HG02973 (cell line): ENCODE data around the gene RSAD1.

Source experiments
- ATAC-seq: cut with Tn5 transposase; IDR thresholded peaks from one replicate; pipeline ENCODE4 v1.9.1; 2021; ENCODE audit warnings: moderate library complexity; ENCODE audit not compliant: unreplicated experiment

The RSAD1 gene

GRCh38 chr17:50517011-50517410, 38.4 kb downstream of the RSAD1 start:
- no peak for ATAC-seq

DNA sequence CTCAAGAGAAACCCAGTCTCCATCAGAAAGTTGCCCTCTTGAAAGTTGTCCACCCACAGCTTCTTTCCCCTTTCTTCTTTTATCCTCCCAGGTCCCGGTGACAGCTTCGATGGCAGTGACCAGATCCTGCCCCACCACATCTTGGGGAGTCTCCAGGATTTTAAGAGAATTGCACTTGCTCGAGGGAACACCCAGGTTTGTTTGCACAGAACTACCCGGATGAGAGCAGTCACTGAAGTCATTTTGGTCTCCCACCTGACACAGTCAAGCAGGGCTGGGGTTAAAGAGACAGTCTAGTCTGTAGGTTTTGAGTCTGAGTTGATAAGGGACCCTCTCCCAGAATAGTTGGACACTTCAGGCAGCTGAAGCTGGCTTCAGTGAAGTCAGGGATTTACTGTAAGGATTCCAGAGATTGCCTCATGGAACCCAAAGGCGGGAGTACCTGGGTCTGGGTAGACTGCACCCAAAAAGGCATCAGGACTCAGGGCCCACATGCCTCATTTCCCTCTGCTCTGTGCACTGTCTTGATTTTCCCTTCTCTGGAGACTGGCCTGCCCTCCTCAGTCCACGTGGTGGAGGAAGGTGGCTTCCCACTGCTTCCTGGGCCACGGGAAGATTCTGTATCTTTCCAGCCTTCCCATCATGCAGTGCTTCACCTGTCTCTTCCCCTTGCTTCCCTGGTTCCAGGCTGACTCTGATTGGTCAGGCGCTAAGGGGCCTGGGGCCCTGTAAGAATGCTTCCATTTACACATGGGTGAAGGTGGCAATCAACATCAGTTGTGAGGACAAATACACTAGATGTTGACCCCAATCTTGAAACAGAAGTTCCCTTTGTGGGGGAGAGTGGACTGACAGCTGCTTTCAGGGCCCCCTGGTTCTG, 39.1 kb downstream of the RSAD1 start:
- ATAC-seq = no peak

DNA sequence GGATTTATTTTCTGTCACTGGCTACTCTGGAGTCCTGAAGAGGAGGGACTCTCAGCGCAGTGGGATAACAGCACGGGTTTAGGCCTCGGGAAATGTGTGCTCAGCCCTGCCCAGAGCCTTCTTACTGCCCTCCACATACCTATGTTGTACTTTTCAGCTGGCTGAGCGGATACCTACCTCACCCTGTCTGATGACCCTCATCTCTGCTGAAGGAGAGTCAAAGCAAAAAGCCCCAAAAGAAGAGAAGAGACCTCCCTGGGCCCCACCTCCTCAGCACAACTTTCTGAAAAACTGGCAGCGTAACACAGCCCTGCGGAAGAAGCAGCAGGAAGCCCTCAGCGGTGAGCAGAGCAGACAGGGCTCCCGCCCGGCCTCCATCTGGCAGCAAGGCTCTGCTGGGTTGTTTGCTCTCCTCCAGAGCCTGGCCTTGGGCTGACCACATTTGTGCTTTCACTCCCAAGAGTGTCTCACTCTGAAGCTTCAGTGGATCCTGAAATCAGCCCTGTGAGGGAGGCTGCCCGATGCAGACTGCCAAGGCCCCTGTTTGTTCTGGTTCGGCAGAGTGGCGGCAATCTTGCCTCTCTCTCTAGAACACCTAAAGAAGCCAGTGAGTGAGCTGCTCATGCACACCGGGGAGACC, 39.8 kb downstream of the RSAD1 start:
- no peak for ATAC-seq

GRCh38 chr17:50519141-50519834, 40.6 kb downstream of the RSAD1 start:
- ATAC-seq = no peak

DNA sequence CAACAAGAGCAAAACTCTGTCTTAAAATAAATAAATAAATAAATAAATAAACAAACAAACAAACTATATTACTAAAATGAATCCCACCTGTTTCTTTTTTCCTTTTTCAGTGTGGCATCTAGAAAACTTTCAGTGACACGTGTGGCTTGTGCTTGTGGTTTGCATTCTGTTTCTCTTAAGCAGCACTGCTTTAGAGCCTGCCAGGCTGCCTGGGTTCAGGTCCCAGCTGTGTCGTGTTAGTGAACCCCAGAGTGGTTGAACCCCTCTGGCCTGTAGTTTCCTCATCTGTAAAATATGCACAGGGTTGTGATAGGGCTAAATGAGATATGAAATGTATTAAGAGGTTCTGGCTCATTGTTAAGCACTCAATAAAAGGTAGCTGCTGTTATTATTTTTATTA, 41.8 kb downstream of the RSAD1 start:
- ATAC-seq = no peak

DNA sequence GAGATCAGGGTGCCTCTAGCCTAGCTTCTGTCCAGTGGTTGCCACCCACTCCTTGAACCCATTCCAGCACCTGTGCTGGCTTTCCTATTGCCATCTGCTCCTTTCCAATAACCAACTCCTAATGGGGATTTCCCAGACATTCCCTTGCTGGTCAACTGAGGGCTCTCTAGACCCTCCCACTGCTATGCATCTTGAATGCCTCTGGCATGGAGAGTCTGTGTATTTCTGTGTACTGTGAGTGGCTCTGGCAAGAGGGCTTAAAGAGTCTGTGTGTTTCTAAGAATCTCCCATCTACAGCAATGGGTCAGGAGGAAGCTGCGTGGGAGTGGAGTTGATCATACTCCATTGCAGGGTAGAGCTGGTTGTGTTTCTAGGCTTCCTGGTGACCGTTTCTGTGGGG, 42.9 kb downstream of the RSAD1 start:
- no peak for ATAC-seq

DNA sequence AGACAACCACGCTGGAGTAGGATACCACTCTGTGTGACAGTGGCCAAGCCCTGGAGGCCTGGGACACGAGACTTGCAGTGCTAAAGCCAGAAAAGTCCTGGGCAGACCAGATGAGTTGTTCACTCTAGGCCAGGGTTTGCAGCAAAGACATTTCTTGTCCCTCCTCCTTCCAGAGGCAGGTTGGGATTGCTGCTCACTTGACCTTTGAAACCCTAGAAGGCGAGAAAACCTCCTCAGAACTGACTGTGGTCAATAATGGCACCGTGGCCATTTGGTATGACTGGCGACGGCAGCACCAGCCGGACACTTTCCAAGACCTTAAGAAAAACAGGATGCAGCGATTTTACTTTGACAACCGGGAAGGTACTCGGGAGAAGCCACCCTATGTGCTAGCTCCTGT, 44.1 kb downstream of the RSAD1 start:
- no peak for ATAC-seq

- no peak for ATAC-seq
Observed at GRCh38 chr17:50523208-50523607, 44.5 kb downstream of the RSAD1 start.

DNA sequence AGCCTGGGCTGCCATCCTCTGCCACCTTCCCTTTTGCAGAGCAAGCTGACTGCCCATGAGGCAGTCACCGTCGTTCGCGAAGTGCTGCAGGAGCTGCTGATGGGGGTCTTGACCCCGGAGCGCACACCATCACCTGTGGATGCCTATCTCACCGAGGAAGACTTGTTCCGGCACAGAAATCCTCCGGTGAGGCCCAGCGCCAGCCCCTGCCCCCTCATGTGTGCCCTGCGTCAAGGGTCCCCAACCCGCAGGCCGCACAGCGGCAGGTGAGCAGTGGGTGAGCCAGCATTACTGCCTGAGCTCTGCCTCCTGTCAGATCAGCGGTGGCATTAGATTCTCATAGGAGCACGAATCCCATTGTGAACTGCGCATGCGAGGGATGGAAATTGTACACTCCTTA, 46.2 kb downstream of the RSAD1 start:
- no peak for ATAC-seq

- ATAC-seq = no peak
Observed at GRCh38 chr17:50527155-50527762, 48.6 kb downstream of the RSAD1 start.

DNA sequence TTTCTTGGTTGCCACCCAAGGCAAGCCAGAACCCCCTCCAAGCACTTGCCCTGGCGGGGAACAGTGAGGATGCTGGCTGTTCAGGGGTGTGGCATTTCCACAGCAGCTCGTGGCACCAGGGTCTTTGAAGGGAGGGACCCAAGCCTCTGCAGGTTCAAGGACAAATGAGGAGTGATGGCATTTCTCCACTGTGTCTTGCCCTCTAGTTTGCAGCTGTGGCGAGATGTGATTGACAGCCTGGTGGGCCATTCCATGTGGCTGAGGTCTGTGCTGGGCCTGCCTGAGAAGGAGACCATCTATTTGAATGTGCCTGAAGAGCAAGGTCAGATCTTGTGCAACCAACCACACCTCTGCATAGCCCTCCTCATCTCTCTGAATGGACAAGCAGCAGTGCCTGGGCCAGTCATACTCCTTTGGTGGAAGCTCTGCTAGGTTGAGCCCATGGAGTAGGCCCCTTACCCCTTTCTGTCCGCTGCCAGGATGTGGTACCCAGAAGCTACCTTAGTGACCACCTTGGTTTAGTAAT, 49.4 kb downstream of the RSAD1 start:
- ATAC-seq = no peak

GRCh38 chr17:50529849-50530248, 51.2 kb downstream of the RSAD1 start:
- no peak for ATAC-seq

- ATAC-seq = no peak
Observed at GRCh38 chr17:50531428-50532025, 52.9 kb downstream of the RSAD1 start.

DNA sequence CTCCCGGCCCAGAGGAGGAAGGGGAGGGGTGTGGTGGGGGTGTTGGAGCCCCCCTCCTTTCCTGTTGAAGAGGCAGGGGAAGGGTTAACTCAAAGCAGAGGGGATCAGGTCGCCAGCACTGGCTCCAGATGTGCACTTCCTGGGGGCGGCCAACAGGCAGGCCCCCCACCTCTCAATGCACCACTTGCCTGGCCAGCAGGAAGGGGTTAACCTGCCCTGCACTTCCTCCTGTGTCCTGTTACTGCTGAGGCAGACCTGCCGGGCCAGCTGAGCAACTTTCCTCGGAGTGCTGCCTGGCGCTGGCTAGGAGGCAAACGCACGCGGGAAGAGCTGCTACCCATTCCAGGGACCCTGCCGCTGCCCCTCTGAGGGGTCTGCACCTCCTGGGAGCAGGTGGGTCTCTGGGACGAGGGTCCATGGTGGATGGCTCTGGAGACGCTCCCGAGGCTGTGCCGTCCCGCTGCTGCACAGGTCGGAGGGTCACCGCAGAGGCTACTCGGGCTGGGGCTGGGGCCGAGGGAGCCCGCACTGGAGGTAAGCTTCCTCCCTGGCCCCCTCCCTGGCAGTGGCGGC, 53.9 kb downstream of the RSAD1 start, which contains the start of gene EPN3:
Gene EPN3 (plus strand): TSS at position 284 of the 573 bp plus-strand sequence. CDS start 3,822 bp downstream, outside the sequence.
- no peak for ATAC-seq

DNA sequence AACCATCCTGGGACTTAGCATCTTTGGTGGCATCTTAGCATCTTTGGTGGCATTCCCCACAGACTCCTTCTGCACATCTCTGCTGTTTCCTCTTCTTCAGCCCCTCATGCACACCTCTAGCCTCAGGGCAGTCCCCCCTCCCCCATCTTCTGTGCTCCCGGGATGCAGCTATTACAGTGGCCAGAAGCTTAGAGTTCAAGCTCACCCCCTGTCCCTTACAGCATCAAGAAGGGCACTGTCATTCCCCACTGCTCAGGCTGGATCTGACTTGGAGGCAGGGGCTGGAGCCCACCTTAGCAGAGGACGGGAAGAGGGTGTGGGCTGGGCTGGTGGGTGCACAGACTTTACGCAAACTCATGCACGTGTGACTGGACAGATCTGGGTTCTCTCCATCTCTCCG, 54.5 kb downstream of the RSAD1 start:
- ATAC-seq = no peak

DNA sequence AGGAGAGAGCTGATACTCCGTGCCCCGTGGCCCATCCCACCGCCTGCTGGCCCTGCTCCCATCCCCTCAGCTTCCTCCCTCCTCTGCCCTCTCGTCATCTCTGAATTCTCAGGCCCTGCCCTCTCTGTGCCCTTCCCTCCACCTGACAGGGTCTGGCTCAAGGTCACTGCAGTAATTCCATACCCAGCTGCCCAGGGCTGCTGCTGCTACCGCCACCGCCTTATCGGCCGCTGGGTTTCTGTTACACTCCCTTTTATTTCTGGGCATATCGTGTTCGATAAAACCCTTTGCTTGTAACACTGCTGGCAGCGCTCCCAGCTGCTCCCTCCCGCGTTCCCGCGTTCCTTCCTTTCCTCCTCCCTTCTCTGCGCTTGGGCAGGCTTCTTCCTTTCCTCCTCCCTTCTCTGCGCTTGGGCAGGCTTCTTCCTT, 55.1 kb downstream of the RSAD1 start:
- ATAC-seq = no peak

GRCh38 chr17:50534222-50534978, 55.7 kb downstream of the RSAD1 start:
- ATAC-seq = no peak

- ATAC-seq = no peak
Observed at GRCh38 chr17:50534979-50535326, 56.3 kb downstream of the RSAD1 start.

DNA sequence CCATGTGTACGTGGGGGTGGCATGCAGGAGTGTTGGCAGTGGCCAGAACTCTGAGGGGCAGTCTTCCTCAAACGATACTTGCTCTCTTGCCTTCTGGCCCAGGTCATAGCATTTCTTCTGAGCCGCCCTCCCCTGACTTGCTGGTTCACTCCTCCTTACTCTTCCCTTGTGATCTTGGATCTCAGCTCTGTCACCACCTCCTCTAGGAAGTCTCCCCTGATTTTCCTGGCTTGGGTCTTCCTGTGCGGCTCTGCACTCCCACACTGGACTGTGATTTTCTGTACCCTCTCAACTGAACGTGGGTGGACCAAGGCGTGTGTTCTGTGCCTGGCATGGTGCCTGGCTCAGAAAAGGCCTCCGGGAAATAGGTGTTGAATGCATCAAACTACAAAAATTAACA, 56.7 kb downstream of the RSAD1 start:
- ATAC-seq = no peak
